GM18511 (cell line): ENCODE data around the gene PLXNA4.

ENCODE experiments used
- ATAC-seq: cut with Tn5 transposase; IDR thresholded peaks from one replicate; pipeline ENCODE4 v1.9.1; 2021; ENCODE audit warnings: mild to moderate bottlenecking, moderate library complexity; ENCODE audit not compliant: unreplicated experiment

The PLXNA4 gene

DNA sequence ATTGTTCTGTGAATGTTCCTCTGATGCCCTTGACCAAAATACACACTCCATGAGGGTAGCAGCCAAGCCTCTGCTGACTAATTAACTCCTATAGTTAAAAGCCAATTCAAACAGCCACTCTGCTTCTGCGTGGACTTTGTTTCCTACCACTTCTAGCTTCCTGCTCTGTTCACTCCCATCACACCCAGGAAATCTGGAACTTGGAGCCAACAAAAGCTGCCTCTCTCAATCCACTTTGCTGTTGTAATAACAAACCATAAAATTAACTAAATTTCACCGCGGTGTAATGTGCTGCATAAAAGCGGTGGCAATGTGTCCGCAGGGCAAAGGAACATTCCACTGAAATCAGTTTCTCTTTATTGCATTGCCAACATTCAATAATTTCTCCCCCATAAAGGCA is 239.5 kb downstream of the PLXNA4 start:
- no peak for ATAC-seq

DNA sequence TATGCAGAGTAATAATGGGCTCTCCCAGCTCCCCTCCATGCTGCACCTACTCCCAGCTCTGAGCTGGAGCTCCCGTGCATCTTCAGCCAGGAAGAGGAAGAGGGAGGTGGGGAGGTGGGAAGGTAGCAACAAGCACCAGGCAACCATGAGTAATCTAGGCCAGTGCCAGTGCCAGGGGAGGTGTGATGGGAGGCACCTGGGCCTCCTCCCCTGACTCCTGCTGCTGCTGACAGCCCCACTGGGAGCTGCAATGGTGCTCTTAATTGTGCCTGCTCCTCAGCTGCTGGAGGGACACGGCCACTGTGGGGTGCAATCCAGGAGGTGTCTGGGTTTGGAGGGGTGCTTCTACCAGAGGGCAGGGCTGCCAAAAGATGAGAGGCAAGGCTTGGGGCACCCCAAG is 243.0 kb downstream of the PLXNA4 start:
- ATAC-seq = no peak

DNA sequence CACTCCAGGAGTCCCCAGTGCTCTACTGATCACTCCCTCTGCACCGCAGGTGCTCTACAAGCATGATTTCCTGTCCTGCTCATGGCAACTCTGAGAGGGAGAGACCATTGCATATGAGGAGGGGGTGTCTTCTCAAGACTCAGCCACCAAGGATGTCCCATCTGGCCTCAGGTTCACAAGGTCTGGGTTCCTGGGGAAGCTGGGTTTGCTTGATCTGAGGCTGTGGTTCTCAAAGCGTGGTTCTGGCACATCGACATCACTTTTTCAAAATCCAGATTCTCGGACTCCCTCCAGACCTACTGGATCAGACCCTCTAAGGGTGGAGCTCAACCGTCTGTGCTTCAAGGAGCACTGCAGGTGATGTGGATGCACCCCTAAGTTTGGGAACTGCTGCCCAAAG is 247.5 kb downstream of the PLXNA4 start:
- ATAC-seq = no peak

DNA sequence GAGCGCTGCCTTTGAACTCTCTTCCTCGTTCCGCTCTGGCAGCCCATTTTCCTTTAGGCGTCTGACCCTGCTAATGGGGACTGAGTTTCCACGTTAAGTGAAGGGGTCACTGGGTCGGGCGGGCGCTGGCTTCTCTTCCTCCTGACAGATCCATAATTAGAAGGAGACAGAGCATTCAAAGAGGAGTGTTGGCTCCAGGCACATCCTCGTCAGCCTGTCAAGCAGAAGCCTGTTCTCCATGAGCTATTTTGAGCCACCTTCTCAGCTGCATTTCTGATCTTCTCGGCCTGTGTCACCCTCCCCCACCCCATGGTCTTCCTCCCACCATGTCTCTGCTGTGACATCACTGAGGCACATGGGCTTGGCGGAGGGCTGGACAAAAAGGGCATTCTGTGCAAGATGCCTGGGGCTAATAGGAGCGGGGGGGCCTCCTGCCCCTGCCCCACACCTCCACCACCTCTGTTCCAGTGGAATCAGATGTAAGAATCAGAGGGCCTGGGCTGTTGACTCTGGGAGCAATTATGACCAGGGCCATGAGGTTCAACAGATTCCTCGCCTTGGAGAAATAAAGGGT is 248.1 kb downstream of the PLXNA4 start:
- no peak for ATAC-seq

DNA sequence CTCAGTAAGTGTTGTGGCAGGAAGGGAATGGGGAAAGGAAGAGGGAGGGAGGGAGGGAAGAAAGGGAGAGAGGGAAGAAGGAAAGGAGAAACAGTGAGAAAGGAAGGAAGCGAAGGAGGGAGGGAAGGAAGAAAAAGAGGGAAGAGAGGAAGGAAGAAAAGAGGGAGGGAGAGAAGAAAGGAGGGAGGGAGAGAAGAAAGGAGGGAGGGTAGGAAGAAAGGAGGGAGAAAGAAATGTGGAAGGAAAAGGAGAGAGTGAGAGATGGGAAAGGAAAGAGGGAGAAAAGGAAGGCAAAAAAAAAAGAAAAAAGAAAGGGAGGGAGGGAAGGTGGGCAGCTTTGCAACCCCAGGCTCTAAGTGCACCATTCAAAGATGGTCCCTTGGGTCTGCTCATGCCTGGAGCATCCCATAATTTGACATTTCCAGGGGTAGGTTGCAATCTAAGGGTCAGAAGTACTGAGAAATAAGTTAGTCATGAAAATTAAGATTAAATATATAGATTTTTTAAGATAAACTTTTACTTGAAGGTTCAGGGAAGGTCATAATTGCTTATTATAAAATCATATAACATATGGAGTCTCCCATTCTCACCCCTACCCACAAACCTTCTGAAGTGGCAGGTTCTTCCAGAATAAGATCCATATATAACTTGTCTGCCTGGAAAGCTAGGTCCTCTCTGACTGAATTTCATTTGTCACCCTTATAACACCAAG is 249.2 kb downstream of the PLXNA4 start:
- no peak for ATAC-seq

DNA sequence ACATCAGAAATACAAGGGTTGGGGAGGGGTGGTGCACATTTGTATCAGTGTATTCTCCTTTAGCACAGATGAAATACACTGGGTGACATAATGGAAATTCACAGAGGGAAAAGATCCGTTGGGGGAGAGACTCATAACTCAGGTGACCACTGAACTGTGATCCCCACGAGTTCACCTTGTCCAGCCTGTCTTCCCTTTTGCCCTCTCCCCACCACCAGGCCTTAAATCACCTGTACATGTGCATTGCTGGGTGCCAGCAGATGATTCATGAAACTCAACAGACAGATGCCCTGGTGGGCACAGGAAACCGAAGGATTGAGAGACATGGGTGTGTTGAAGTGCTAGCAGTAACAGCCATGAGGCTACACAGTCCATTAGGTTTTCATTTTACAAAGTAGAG is 253.3 kb downstream of the PLXNA4 start:
- no peak for ATAC-seq

DNA sequence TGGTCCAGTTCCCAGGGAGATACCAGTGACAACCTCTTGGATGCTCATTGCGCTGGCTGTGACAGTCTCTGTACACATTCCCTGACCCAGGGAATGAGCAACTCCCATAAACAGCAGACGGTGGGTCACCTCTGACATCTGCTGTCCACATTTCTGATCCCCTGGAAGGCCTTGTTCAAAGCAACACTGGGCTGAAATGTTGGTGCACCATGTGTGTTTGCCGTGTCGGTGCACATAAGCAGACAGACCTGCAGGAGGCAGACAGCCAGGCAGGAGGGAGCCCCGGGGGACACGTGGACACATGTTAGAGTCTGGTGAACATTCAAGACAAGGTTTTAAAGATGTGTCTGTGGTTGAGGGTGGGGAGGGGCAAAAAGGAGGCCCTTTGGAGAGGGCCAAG is 254.9 kb downstream of the PLXNA4 start:
- no peak for ATAC-seq

DNA sequence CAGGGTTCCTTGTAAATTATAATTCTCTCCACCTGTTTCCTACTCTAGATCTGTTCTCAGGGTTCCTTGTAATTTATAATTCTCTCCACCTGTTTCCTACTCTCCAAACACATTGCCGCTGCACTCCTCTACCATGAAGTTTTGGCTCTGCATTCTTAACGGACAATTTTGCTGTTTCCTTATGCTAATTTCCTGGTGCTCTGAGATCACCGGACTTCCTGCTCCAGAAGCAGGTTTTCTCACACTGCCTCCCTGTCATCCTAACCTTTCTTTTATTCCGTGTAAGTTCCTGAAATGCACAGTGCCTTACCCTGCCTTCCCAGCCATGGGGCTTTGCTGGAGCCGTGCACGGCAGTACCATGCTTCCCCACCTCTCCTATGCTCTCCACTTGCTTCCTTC is 256.8 kb downstream of the PLXNA4 start:
- no peak for ATAC-seq

DNA sequence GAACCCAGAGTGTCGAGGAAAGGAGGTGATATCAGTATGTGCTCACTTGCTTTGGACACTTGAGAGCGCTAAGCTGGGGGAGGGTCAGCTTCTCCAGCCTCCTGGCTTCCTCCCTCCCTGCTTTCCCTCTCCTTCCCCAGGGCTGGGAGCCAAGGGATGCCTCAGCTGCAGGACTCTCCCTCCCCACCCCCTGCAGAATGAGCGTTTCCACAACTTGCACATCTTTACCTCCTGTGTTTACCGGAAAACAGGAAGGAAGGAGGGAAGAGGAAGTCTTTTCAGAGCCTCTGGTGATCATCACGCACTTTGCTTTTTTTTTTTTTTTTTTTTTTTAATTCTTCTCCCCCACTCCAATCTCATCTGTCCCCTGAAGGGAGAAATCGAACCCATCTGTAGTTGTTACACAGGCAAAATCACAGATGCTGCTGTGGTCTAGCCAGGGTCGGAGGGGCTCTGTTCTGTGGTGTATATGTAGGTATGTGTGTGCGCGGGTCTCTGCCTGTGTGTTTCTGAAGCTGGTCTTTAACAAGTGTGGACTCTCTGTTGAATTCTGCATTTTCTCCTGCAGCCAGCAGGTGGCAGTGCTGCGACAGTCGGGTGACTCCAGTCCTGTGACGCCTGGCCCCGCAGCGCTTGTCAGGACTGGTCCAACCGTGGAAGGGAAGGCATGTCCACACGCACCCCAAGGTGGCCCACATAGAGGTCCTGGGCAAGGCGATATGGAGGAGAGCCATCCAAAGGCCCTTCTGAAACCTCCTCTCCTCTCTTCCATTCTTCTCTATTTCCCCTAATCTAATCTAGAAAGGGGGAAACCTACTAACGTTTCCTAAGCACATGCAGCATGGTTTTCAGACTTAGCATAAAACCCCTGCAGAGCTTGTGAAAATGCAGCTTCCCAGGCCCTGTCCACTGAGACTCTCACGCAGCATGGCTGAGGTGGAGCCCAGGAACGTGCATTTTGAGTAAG is 257.6 kb downstream of the PLXNA4 start:
- ATAC-seq = peak; percentile 93

DNA sequence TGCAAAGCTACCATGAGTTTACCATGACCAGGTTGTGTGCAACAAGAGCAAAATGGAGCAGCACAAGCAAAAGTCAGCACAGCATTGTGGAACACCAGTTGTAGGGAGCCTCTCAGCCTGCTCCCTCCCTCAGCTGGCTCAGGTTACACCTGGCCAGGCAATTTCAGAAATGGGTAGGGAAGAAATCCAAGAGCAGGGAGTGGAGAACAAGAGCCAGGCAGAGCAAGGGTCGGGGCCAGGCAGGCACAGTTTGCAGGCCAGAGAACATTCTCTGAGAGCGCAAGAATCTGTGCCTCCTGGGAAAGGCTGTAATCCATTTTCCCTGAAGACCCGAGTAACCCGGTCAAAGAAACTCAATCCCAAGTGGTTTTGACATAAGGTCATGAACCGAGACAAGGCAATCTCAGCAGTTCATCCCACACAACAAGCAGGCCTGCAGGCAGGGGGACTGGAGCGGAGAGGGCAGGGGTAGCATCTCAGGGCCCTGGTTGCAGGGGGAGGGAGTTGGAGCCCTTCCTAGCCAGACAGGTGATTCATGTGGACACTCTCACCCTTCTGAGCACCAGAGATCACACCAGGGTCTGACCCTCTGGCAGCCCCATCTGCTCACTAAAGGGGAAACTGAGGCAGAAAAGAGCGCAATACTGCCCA is 258.4 kb downstream of the PLXNA4 start:
- no peak for ATAC-seq

DNA sequence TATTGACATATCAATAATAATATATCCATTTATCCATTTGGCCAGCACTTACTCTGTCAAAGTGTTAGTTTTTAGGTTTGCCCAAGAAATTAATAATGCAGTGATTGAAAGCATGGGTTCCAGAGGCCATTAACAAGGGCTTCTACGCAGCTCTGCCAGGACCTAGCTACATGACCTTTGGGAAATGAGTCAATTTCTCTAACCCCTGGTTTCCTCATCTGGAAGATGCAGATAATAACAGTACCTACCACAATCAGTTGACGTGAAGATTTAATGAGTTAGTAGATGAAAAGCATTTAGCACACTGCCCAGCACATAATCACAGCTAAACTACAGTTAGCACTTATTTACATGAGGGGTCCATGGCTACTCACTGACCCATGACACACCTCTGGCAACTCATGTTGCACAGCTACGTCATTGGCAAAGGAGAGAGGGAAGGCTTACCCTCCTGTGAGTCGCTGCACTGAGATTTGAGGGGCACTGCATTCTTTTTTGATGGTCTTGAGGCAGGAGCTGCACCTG is 263.7 kb downstream of the PLXNA4 start:
- no peak for ATAC-seq

DNA sequence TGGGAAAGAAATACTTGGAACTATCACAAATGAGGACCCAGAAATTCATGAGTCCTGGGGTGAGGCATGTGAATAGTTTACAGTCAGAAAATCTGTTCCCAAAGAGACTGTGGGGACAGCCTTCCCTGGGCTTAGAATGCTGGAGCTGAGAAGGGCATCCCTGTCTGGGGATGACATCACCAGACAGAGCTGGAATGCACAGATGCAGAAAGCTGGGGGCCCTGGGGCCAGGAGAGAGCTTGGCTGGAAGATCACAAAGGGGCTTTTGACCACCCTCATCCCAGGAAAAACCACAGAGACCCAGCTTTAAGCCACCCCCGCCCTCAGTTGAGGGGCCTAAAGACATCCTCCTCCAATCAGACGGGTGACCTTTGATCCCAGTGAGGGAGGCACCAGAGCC is 264.5 kb downstream of the PLXNA4 start:
- no peak for ATAC-seq

DNA sequence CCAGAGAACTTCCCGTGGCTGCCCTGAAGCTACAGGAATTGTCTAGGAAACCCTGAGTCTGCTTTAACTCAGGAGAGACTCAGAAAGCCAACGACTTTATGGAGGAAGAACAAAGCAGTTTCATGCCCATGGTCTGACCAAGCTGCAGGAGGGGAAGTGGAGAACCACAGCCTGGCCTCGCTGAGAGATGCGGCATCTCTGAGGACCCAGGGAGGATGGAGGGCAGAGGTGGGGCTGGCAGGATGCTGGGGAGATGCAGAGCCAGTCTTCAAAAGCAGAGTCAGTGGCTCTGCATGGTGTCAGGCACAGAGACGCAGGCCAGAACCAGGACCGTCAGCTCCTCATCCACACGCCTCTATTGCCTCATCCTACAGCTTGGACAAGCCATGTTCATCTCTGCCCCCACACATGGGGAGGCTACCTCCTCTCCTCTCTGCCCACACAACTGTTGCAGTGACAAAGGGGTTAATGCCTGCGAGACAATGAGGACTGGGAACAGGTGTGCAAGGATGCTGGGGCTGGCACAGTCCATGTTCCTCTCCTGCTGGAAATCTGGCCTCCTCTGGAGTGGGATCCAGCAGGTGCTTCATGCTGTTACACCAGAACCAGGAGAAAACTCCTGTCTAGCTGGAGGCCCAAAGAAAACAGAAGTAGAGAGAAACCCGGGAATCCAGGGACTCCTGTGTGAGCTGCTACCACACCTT is 267.0 kb downstream of the PLXNA4 start:
- ATAC-seq = no peak

DNA sequence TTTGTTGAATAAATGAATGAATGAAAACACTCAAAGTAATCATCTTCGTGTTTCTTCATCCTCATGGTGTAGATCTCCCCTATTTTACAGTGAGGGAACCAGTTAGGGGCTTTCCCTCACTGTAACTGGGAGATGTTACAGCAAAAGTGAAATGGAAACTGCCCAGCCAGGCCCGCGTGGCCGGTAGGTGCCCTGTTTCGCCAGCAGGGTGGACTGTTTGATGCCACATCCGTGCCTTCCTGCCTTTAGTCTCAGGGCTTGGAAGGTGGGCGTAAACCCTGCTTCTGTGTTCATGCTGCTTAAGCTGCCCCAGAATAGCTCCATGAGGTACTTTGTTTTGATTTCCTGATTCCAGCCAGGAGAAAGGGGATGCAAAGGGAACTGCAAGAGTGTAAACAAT is 268.8 kb downstream of the PLXNA4 start:
- ATAC-seq = no peak

DNA sequence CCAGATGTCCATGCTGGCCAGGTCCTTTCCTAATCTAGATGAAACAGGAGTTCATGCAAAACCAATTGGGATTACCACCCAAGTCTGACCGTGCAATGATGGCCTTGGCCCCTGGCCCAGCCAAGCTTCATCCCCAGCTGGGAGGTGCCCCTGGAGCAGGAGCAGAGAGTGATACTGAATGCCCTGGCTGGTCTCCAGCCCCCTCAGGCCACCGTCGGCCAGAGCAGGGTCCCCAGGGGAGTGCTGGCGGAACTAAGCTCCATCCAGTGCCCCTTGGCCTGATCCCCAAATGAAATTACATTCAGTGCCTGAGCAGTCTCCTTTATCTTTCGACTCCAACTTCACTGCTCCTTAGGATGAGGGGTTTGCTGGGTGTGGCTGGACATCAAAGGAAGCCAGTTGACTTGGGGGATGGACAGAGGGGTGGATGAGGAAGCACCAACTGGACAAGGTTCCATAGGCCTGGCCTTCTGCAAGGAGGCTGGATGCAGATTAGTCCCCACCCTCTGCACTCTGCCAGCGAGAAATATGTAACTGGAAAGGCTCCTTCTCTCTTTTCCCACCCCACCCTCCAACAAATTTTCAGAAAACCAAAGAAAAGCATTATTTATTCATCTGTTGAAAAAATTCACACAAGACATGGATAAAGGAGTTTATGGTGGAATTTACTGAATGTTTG is 275.5 kb downstream of the PLXNA4 start:
- no peak for ATAC-seq

DNA sequence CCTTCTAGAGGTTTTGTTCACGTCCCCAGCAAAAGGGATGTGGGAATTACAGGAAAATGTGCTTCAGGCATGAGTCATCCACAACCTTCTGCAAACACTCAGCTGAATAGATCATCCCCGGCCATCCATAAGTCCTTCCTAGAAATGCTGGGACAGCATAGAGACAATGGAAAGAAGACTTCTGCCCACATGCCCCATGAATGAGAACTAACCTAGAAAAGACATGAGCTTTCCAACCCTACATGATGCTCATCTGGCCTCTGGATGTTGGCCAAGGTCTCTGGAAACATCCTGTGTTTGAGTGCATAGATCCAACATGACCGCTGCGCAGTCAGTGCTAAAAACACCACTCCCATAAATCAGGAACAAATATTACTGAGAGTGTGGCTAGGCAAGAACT is 277.5 kb downstream of the PLXNA4 start:
- ATAC-seq = no peak

DNA sequence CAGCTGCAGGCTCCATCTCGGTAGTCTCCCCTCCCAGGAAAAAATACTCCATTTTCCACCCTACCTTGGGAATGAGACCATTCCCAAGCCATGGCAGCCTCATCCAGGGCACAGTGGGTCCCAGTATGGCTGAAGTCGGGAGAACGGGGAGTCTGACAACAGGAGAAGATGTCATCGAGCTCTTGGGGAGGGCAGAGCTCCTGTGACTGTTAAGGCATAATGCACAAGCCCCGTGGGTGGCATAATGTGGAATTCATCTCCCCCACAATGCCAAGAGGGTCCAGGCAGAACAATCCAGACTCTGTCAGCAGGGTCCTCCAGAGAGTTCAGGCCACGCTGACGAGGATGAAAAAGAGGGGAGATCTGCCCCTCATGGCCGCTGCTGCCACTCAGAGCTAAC is 279.4 kb downstream of the PLXNA4 start:
- no peak for ATAC-seq

DNA sequence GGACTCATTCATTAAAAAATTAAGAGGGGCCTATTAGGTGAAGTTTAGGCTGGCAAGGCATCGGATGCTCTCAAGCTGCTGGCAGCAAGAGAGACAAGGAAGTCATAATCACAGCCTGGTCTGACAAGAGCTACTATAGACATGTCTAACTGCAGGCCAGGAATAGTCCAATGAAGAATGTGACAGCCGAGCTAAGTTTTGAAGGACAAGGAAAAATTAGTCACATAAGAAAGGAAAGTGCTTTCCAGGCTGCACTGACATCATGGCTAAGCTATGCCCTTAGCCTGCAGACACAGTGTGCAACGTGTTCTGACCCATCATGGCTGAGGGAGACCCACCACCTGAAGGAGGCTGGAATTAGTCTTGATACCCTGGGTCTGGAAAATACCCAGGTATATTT is 281.1 kb downstream of the PLXNA4 start:
- ATAC-seq = no peak

DNA sequence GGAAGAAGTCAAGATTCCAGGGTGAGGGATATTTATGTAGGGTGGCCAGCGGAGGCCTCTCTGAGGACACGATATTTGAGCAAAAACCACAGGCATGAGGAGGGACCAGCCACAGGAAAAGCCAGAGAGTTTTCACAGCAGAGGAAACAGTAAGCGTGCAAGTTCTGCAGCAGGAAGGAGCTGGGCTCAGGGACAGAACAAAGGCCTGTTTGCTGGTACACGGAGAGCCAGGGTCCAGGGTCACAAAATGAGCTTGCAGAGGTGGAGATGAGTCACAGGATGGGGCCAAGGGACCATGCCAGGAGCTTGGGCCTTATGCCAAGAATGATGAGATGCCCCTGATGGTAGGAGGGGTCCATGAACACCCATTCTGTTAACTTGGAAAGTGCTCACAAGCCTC is 283.5 kb downstream of the PLXNA4 start:
- ATAC-seq = no peak

DNA sequence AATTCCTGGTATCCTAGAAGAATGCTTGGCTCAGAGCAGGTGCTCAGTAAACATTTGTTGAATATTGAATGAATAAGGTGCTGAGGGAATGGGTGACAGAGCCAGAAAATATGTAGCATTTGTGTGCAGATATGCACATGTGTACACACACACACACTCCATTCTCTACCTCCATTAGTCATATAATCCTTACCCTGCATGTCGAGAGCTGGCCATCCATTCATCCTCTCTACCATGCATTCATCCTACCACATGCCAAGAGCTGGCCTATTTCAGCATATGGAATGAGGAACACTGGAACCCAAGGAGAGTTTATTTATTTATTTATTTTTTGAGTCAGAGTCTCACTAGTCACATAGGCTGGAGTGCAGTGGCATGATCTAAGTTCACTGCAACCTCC is 284.8 kb downstream of the PLXNA4 start:
- ATAC-seq = no peak
